HCT116 (cell line): ENCODE results near the gene CDC42BPB. TPM values are rescaled to one million over a fixed set of nuclear protein-coding genes. Genes with fewer than 3 reads are reported as not detected.
"Not testable (repeated sequence)": the region's sequence is repeated elsewhere in the genome, so short reads cannot be mapped to it uniquely, and the experiment has no call there.

Experiments used
- ATAC-seq: fragments of 200-7000 bp; cut with Tn5 transposase; 2 replicates; pipeline ENCODE4 v1.9.1; 2020; ENCODE audit warnings: mild to moderate bottlenecking, moderate library complexity
- BruUV-seq: library from RNA; stranded (reverse); fragments of 400-500 nt; replicated peaks from 2 replicates; lab custom pipeline; 2021; lab: Mats Ljungman, UMichigan
- CTCF ChIA-PET: fragments of 300-600 bp; sonication (Branson Sonifier 250); formaldehyde crosslinking; loops from one replicate; lab custom pipeline; 2021; ENCODE audit warnings: antibody characterized with exemption; lab: Charles Lee
- POLR2A ChIA-PET: fragments of 300-600, 350-600 bp; sonication (Branson Sonifier 250); formaldehyde crosslinking; loops from one replicate; lab custom pipeline; 2021; ENCODE audit warnings: antibody characterized with exemption; lab: Charles Lee
- RAD21 ChIA-PET, 2 experiments: fragments of 300-600 bp; sonication (Branson Sonifier 250); formaldehyde crosslinking; loops; one replicate each; lab custom pipeline; 2023; ENCODE audit warnings: low total read pairs in 2 of 2; ENCODE audit not compliant: uncharacterized antibody in 2 of 2, unreplicated experiment in 2 of 2, low non-redundant PET in 1 of 2; lab: Charles Lee
- DNase-seq: peaks from one replicate; pipeline ENCODE4 v3.0.0-alpha.2; 2010; ENCODE audit warnings: low read depth, low spot score
- H2AFZ ChIP-seq: fragments of 200-600 bp; shearing (Covaris generic), sonication (generic); 2 replicates; pipeline ENCODE4 v1.6.1; 2017; ENCODE audit warnings: low read depth, mixed run types, mixed read lengths, antibody characterized with exemption, low read length; ENCODE audit not compliant: poor library complexity, severe bottlenecking
- H3K27ac ChIP-seq: 2 replicates; pipeline ENCODE4 v1.5.1; 2012; ENCODE audit warnings: low read depth, low read length
- H3K27me3 ChIP-seq: fragments of 200-600 bp; sonication (generic); 2 replicates; pipeline ENCODE4 v1.6.1; 2016; ENCODE audit warnings: mixed run types, low read length, mixed read lengths; ENCODE audit not compliant: insufficient read depth
- H3K36me3 ChIP-seq, 2 experiments: fragments of 200-500 bp in 1 of 2; fragments of 200-600 bp in 1 of 2; sonication (Bioruptor generic) in 1 of 2; sonication (generic) in 1 of 2; 2 replicates each; pipeline versions ENCODE4 v1.5.1 to v1.6.1; 2014 to 2016; ENCODE audit warnings: low read length in 2 of 2, inconsistent platforms in 1 of 2, mixed read lengths in 1 of 2, mixed run types in 1 of 2; ENCODE audit not compliant: insufficient read depth in 2 of 2, control insufficient read depth in 1 of 2
- H3K4me1 ChIP-seq, 2 experiments: fragments of 200-600 bp in 1 of 2; sonication (generic) in 1 of 2; 2 replicates each; pipeline versions ENCODE4 v1.5.1 to v1.6.1; 2012 to 2017; ENCODE audit warnings: low read length in 2 of 2, inconsistent platforms in 1 of 2, mild to moderate bottlenecking in 1 of 2, mixed read lengths in 1 of 2, mixed run types in 1 of 2, moderate library complexity in 1 of 2; ENCODE audit not compliant: insufficient read depth in 2 of 2, control insufficient read depth in 1 of 2
- H3K4me2 ChIP-seq: fragments of 200-600 bp; sonication (generic); 2 replicates; pipeline ENCODE4 v1.6.1; 2017; ENCODE audit warnings: mixed run types, low read length, mixed read lengths
- H3K4me3 ChIP-seq, 2 experiments: fragments of 200-600 bp in 1 of 2; sonication (generic) in 1 of 2; replicated peaks in 1 of 2; 2 replicates each; pipeline ENCODE4 v1.5.1; 2011 to 2016; ENCODE audit warnings: low read length in 2 of 2, control low read depth in 1 of 2, low read depth in 1 of 2, mild to moderate bottlenecking in 1 of 2, mixed read lengths in 1 of 2, mixed run types in 1 of 2
- H3K79me2 ChIP-seq: fragments of 200-600 bp; sonication (generic); 2 replicates; pipeline ENCODE4 v1.6.1; 2017; ENCODE audit warnings: mild to moderate bottlenecking, mixed run types, low read length, moderate library complexity, mixed read lengths; ENCODE audit not compliant: insufficient read depth
- H3K9ac ChIP-seq: fragments of 200-600 bp; sonication (generic); 2 replicates; pipeline ENCODE4 v1.6.1; 2016; ENCODE audit warnings: low read length, mixed read lengths
- H3K9me2 ChIP-seq: fragments of 200-600 bp; sonication (generic), shearing (Covaris generic); 2 replicates; pipeline ENCODE4 v1.6.1; 2017; ENCODE audit warnings: mixed run types, mild to moderate bottlenecking, moderate library complexity; ENCODE audit not compliant: insufficient read depth
- H3K9me3 ChIP-seq, 2 experiments: fragments of 200-500 bp in 1 of 2; fragments of 200-600 bp in 1 of 2; sonication (Bioruptor generic) in 1 of 2; sonication (generic) in 1 of 2; 2 replicates each; pipeline ENCODE4 v1.6.1; 2014 to 2017; ENCODE audit warnings: low read length in 2 of 2, mixed read lengths in 2 of 2, inconsistent platforms in 1 of 2, low read depth in 1 of 2, mild to moderate bottlenecking in 1 of 2, mixed run types in 1 of 2, moderate library complexity in 1 of 2; ENCODE audit not compliant: control insufficient read depth in 1 of 2, insufficient read depth in 1 of 2
- H4K20me1 ChIP-seq: fragments of 200-600 bp; sonication (generic), shearing (Covaris generic); 2 replicates; pipeline ENCODE4 v1.6.1; 2017; ENCODE audit warnings: mixed run types, mild to moderate bottlenecking, moderate library complexity; ENCODE audit not compliant: insufficient read depth
- EZH2 ChIP-seq: fragments of 200-600 bp; sonication (generic); IDR thresholded peaks from 2 replicates; pipeline ENCODE4 v1.6.1; 2017; ENCODE audit warnings: antibody characterized with exemption, mixed run types
- EZH2phosphoT487 ChIP-seq: fragments of 200-600 bp; IDR thresholded peaks from 2 replicates; pipeline ENCODE4 v1.6.1; 2018; ENCODE audit warnings: antibody characterized with exemption, borderline replicate concordance
- ZBTB33 ChIP-seq: IDR thresholded peaks from 2 replicates; pipeline ENCODE4 v1.6.1; 2011; ENCODE audit warnings: mild to moderate bottlenecking, low read length, moderate library complexity; ENCODE audit not compliant: insufficient replicate concordance; ENCODE audit errors: extremely low read depth
- intact Hi-C: fragments of 100-400 bp; cut with micrococcal nuclease; formaldehyde crosslinking; loops from 2 replicates; pipeline ENCODE4 v1.10.0; 2022
- total RNA-seq: library from RNA; stranded (reverse); gene quantifications from one replicate; pipeline ENCODE4 v1.2.1, GENCODE V29; 2021; ENCODE audit not compliant: unreplicated experiment

The CDC42BPB gene
- total RNA-seq, 1 experiment from 2014 or later: 85.6 TPM

- TF ChIP-seq ZBTB33: no peak
- TF ChIP-seq, all 23 proteins: peak for 0
These were observed 159.1 kb downstream of the CDC42BPB start (continued) for GRCh38 chr14:102898298-102898697.

DNA sequence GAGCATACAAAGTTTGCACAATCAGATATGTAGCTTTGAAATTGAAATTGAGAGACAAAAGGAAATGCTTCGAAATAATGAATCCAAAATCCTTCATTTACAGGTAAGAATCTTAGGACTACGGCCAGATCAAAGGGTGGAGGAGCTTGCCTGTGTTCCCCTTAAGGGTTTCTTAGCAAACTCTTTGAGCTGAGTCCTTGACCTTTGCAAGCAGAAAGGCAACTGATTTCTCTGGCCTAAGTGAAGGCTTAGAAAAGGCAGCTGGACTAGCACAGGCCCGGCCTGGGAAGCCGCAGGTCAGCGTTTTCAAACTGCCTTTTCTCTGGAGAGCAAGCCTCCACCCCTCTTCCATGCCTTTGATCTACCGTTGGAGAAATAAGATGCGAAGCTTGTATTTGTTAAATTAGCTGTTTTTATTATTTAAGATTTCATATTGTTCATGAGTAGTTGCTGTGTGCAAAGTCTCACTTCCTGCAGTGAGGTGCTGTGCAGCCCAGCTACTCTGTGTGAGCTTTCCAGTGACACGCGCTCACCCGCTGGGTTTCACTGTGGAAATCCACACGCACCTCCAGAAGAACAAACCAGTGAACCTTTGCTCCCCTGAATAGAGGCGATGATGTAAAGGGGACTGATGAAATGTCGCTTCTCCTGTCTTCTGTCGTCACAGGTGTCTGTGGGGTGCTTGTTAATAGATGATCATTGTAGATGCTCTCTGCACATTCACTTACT is 159.9 kb downstream of the CDC42BPB start:
- H3K9ac ChIP-seq: no peak overlapping the region
- ATAC-seq (no peak), DNase-seq (no peak)
- BruUV-seq: no TSS peak
- H3K27ac ChIP-seq: no peak overlapping the region
- RAD21 ChIA-PET: no interaction called here
- H3K27me3 ChIP-seq: no peaks in the 10 kb centered on the region
- CTCF ChIA-PET: no interaction called here
- no peak overlapping the region for H3K4me3 ChIP-seq
- POLR2A ChIA-PET: no interaction called here
- no peaks in the 10 kb centered on the region for H3K79me2 ChIP-seq
- no peaks in the 10 kb centered on the region for H3K4me1 ChIP-seq
- peaks cover 0 to 16% of the 10 kb centered on the region in 2 experiments; a peak in 1 of 4 replicates for H3K36me3 ChIP-seq
- TF ChIP-seq EZH2phosphoT487: no peak
- no peak for TF ChIP-seq EZH2
- no peak overlapping the region for H3K4me2 ChIP-seq
- intact Hi-C loops: no loop called here
- H3K9me3 ChIP-seq: no peaks in the 10 kb centered on the region
- H4K20me1 ChIP-seq: no peaks in the 10 kb centered on the region
- H2AFZ ChIP-seq: no peak overlapping the region
- H3K9me2 ChIP-seq: no peaks in the 10 kb centered on the region

DNA sequence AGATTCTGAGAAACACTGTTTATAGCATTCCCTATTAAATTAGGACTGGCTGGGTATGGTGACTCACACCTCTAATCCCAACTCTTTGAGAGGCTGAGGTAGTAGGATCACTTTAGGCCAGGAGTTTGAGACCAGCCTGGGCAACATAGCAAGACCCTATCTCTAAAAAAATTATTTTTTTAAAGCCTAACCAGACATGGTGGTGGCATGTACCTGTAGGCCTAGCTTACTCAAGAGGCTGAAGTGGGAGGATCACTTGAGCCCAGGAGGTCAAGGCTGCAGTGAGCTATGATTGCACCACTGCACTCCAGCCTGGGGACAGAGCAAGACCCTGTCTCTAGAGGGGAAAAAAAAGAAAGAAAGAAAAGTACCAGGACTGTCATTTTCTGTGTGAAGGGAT is 160.6 kb downstream of the CDC42BPB start:
- RAD21 ChIA-PET, H3K9me2 ChIP-seq, POLR2A ChIA-PET, H2AFZ ChIP-seq, H3K4me3 ChIP-seq, intact Hi-C loops, ATAC-seq, H3K4me1 ChIP-seq, H3K9ac ChIP-seq, DNase-seq, H3K79me2 ChIP-seq, H3K27ac ChIP-seq, H3K4me2 ChIP-seq, CTCF ChIA-PET, H3K27me3 ChIP-seq, H3K9me3 ChIP-seq, BruUV-seq, H4K20me1 ChIP-seq: not testable (repeated sequence)
- peaks cover 0 to 10% of the 10 kb centered on the region in 2 experiments; a peak in 1 of 4 replicates for H3K36me3 ChIP-seq
